HCT116 (cell line): ENCODE data around the gene BBX. TPM values are rescaled to one million over a fixed set of nuclear protein-coding genes. Genes with fewer than 3 reads are reported as not detected.

Experiments
- ATAC-seq: fragments of 200-7000 bp; cut with Tn5 transposase; 2 replicates; pipeline ENCODE4 v1.9.1; 2020; ENCODE audit warnings: mild to moderate bottlenecking, moderate library complexity
- BruUV-seq: library from RNA; stranded (reverse); fragments of 400-500 nt; replicated peaks from 2 replicates; lab custom pipeline; 2021; lab: Mats Ljungman, UMichigan
- CTCF ChIA-PET: fragments of 300-600 bp; sonication (Branson Sonifier 250); formaldehyde crosslinking; loops from one replicate; lab custom pipeline; 2021; ENCODE audit warnings: antibody characterized with exemption; lab: Charles Lee
- POLR2A ChIA-PET: fragments of 300-600, 350-600 bp; sonication (Branson Sonifier 250); formaldehyde crosslinking; loops from one replicate; lab custom pipeline; 2021; ENCODE audit warnings: antibody characterized with exemption; lab: Charles Lee
- RAD21 ChIA-PET, 2 experiments: fragments of 300-600 bp; sonication (Branson Sonifier 250); formaldehyde crosslinking; loops; one replicate each; lab custom pipeline; 2023; ENCODE audit warnings: low total read pairs in 2 of 2; ENCODE audit not compliant: uncharacterized antibody in 2 of 2, unreplicated experiment in 2 of 2, low non-redundant PET in 1 of 2; lab: Charles Lee
- DNase-seq: peaks from one replicate; pipeline ENCODE4 v3.0.0-alpha.2; 2010; ENCODE audit warnings: low read depth, low spot score
- H2AFZ ChIP-seq: fragments of 200-600 bp; shearing (Covaris generic), sonication (generic); 2 replicates; pipeline ENCODE4 v1.6.1; 2017; ENCODE audit warnings: low read depth, mixed run types, mixed read lengths, antibody characterized with exemption, low read length; ENCODE audit not compliant: poor library complexity, severe bottlenecking
- H3K27ac ChIP-seq: 2 replicates; pipeline ENCODE4 v1.5.1; 2012; ENCODE audit warnings: low read depth, low read length
- H3K27me3 ChIP-seq: fragments of 200-600 bp; sonication (generic); 2 replicates; pipeline ENCODE4 v1.6.1; 2016; ENCODE audit warnings: mixed run types, low read length, mixed read lengths; ENCODE audit not compliant: insufficient read depth
- H3K36me3 ChIP-seq, 2 experiments: fragments of 200-500 bp in 1 of 2; fragments of 200-600 bp in 1 of 2; sonication (Bioruptor generic) in 1 of 2; sonication (generic) in 1 of 2; 2 replicates each; pipeline versions ENCODE4 v1.5.1 to v1.6.1; 2014 to 2016; ENCODE audit warnings: low read length in 2 of 2, inconsistent platforms in 1 of 2, mixed read lengths in 1 of 2, mixed run types in 1 of 2; ENCODE audit not compliant: insufficient read depth in 2 of 2, control insufficient read depth in 1 of 2
- H3K4me1 ChIP-seq, 2 experiments: fragments of 200-600 bp in 1 of 2; sonication (generic) in 1 of 2; 2 replicates each; pipeline versions ENCODE4 v1.5.1 to v1.6.1; 2012 to 2017; ENCODE audit warnings: low read length in 2 of 2, inconsistent platforms in 1 of 2, mild to moderate bottlenecking in 1 of 2, mixed read lengths in 1 of 2, mixed run types in 1 of 2, moderate library complexity in 1 of 2; ENCODE audit not compliant: insufficient read depth in 2 of 2, control insufficient read depth in 1 of 2
- H3K4me2 ChIP-seq: fragments of 200-600 bp; sonication (generic); 2 replicates; pipeline ENCODE4 v1.6.1; 2017; ENCODE audit warnings: mixed run types, low read length, mixed read lengths
- H3K4me3 ChIP-seq, 2 experiments: fragments of 200-600 bp in 1 of 2; sonication (generic) in 1 of 2; replicated peaks in 1 of 2; 2 replicates each; pipeline ENCODE4 v1.5.1; 2011 to 2016; ENCODE audit warnings: low read length in 2 of 2, control low read depth in 1 of 2, low read depth in 1 of 2, mild to moderate bottlenecking in 1 of 2, mixed read lengths in 1 of 2, mixed run types in 1 of 2
- H3K79me2 ChIP-seq: fragments of 200-600 bp; sonication (generic); 2 replicates; pipeline ENCODE4 v1.6.1; 2017; ENCODE audit warnings: mild to moderate bottlenecking, mixed run types, low read length, moderate library complexity, mixed read lengths; ENCODE audit not compliant: insufficient read depth
- H3K9ac ChIP-seq: fragments of 200-600 bp; sonication (generic); 2 replicates; pipeline ENCODE4 v1.6.1; 2016; ENCODE audit warnings: low read length, mixed read lengths
- H3K9me2 ChIP-seq: fragments of 200-600 bp; sonication (generic), shearing (Covaris generic); 2 replicates; pipeline ENCODE4 v1.6.1; 2017; ENCODE audit warnings: mixed run types, mild to moderate bottlenecking, moderate library complexity; ENCODE audit not compliant: insufficient read depth
- H3K9me3 ChIP-seq, 2 experiments: fragments of 200-500 bp in 1 of 2; fragments of 200-600 bp in 1 of 2; sonication (Bioruptor generic) in 1 of 2; sonication (generic) in 1 of 2; 2 replicates each; pipeline ENCODE4 v1.6.1; 2014 to 2017; ENCODE audit warnings: low read length in 2 of 2, mixed read lengths in 2 of 2, inconsistent platforms in 1 of 2, low read depth in 1 of 2, mild to moderate bottlenecking in 1 of 2, mixed run types in 1 of 2, moderate library complexity in 1 of 2; ENCODE audit not compliant: control insufficient read depth in 1 of 2, insufficient read depth in 1 of 2
- H4K20me1 ChIP-seq: fragments of 200-600 bp; sonication (generic), shearing (Covaris generic); 2 replicates; pipeline ENCODE4 v1.6.1; 2017; ENCODE audit warnings: mixed run types, mild to moderate bottlenecking, moderate library complexity; ENCODE audit not compliant: insufficient read depth
- ATF3 ChIP-seq: IDR thresholded peaks from 2 replicates; pipeline ENCODE4 v1.6.1; 2012
- CEBPB ChIP-seq: IDR thresholded peaks from 2 replicates; pipeline ENCODE4 v1.6.1; 2012; ENCODE audit warnings: low read depth
- CTCF ChIP-seq, 3 experiments: fragments of 200-600 bp in 1 of 3; sonication (generic) in 1 of 3; IDR thresholded peaks in 2 of 3; conservative IDR thresholded peaks in 1 of 3; 2 replicates each; pipeline ENCODE4 v1.5.1; 2012 to 2017; ENCODE audit warnings: low read depth in 2 of 3, low read length in 2 of 3, antibody characterized with exemption in 1 of 3, borderline replicate concordance in 1 of 3, control low read depth in 1 of 3, mild to moderate bottlenecking in 1 of 3, mixed read lengths in 1 of 3, mixed run types in 1 of 3, moderate library complexity in 1 of 3; ENCODE audit not compliant: insufficient read depth in 1 of 3
- EZH2phosphoT487 ChIP-seq: fragments of 200-600 bp; IDR thresholded peaks from 2 replicates; pipeline ENCODE4 v1.6.1; 2018; ENCODE audit warnings: antibody characterized with exemption, borderline replicate concordance
- RAD21 ChIP-seq: IDR thresholded peaks from 2 replicates; pipeline ENCODE4 v1.6.1; 2012; ENCODE audit warnings: low read depth, mild to moderate bottlenecking
- REST ChIP-seq: IDR thresholded peaks from 2 replicates; pipeline ENCODE4 v1.6.1; 2012; ENCODE audit warnings: low read depth
- YY1 ChIP-seq: IDR thresholded peaks from 2 replicates; pipeline ENCODE4 v1.6.1; 2011; ENCODE audit warnings: low read length, low read depth, moderate library complexity, mild to moderate bottlenecking; ENCODE audit not compliant: insufficient replicate concordance; ENCODE audit errors: extremely low read depth
- ZBTB33 ChIP-seq: IDR thresholded peaks from 2 replicates; pipeline ENCODE4 v1.6.1; 2011; ENCODE audit warnings: mild to moderate bottlenecking, low read length, moderate library complexity; ENCODE audit not compliant: insufficient replicate concordance; ENCODE audit errors: extremely low read depth
- ZNF274 ChIP-seq: fragments of 200-500 bp; sonication (Bioruptor generic); IDR thresholded peaks from 2 replicates; pipeline ENCODE4 v1.6.1; 2014; ENCODE audit warnings: mild to moderate bottlenecking, low read depth, low read length, inconsistent platforms
- intact Hi-C: fragments of 100-400 bp; cut with micrococcal nuclease; formaldehyde crosslinking; loops from 2 replicates; pipeline ENCODE4 v1.10.0; 2022
- total RNA-seq: library from RNA; stranded (reverse); gene quantifications from one replicate; pipeline ENCODE4 v1.2.1, GENCODE V29; 2021; ENCODE audit not compliant: unreplicated experiment

The BBX gene
- total RNA-seq, 1 experiment from 2014 or later: 55.6 TPM

- H3K9me3 ChIP-seq: no peaks in the 10 kb centered on the region
- BruUV-seq: no TSS peak
- H2AFZ ChIP-seq: no peak overlapping the region
- H3K4me3 ChIP-seq: no peak overlapping the region
- ChIA-PET POLR2A (no interaction called here), CTCF (interaction anchor here (1.2 to 1.3 kb wide), 2 partner anchors 10 to 12 kb away, joined by 3 to 6 read pairs; no protein-coding TSS in a partner anchor), RAD21 (no interaction called here)
- no peaks in the 10 kb centered on the region for H3K36me3 ChIP-seq
- no peak overlapping the region for H3K27ac ChIP-seq
- H3K79me2 ChIP-seq: no peaks in the 10 kb centered on the region
- H3K9me2 ChIP-seq: no peaks in the 10 kb centered on the region
- H3K4me1 ChIP-seq: no peaks in the 10 kb centered on the region
- peak; percentile 95 for ATAC-seq
- no peak overlapping the region for H3K4me2 ChIP-seq
- no peaks in the 10 kb centered on the region for H4K20me1 ChIP-seq
- TF ChIP-seq CTCF (IDR thresholded peaks at IDR 0.05 in 2 of 3, conservative IDR thresholded peaks at IDR 0.05 in 1 of 3; ENCODE audit: borderline replicate concordance in 1 of 3, insufficient read depth in 1 of 3, low read depth in 2 of 3, low read length in 2 of 3) (peak; percentile 39 to 62 (median 60); a peak in 5 of 6 replicates), ATF3 (no peak), YY1 (no peak), CEBPB (no peak), RAD21 (peak; percentile 39; the same call in 1 of the 2 replicates), EZH2phosphoT487 (no peak), ZNF274 (no peak), REST (no peak), ZBTB33 (no peak)
- no peak overlapping the region for H3K9ac ChIP-seq
- DNase-seq: peak; percentile 8
- intact Hi-C loops: no loop called here
- H3K27me3 ChIP-seq: no peaks in the 10 kb centered on the region
Observed at GRCh38 chr3:107753494-107753893, 230.7 kb downstream of the BBX start.
